GM12873 (cell line): Measurements from ENCODE around the gene TASOR2.

Experiments
- CTCF ChIP-seq: IDR thresholded peaks from 2 replicates; pipeline ENCODE4 v1.5.1; 2012; ENCODE audit warnings: low read depth, mild to moderate bottlenecking, moderate library complexity, low read length, control low read depth; ENCODE audit not compliant: insufficient read depth; ENCODE audit errors: missing control alignments

Gene TASOR2

GRCh38 chr10:5665373-5666007 is 19.1 kb upstream of the TASOR2 start:
- no peak for TF ChIP-seq CTCF

DNA sequence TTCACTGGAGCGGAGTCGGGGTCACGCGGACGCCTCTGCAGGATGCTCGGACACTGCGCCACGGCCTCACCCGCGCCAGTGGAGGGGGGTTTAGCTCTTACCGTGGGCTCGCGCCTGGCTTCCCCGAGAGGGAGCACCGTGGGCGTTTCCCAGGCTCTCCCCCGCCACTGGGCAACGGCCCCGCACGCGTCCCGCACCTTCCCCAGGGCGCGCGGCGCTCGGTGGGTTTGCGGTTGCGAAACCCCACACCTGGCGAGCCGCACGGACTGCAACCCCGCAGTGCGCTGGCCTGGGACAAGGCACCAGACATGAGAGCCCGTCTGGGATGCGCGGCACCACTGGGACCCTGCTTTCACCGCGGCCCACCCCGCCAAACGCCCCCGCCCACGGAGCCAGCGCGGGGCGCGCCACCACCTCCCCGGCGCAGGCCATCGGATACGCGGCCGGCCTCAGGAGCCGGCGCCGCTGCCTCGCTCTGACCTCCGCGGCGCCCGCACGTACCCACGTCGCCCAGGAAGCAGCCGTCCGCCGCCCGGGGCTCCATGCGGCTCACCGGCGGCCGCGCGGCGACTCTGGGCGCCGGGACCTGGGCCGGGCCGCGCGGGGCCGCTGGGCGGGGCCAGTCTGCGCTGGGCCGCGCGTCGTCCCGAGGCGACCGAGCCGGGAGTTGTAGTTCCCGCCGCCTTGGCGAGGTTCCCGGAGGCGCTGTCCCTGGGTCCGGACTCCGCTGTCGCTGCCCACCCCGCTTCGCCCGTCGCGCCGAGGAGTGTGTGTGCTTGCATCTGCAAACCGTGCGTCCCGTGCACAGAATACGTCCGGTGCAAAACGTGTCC is 18.4 kb upstream of the TASOR2 start, which contains the start of gene ASB13:
Gene ASB13, minus strand, starts transcription at position 588 of the 833 bp plus-strand sequence. Its CDS starts 44 bp downstream, at position 544.
- TF ChIP-seq CTCF: no peak

DNA sequence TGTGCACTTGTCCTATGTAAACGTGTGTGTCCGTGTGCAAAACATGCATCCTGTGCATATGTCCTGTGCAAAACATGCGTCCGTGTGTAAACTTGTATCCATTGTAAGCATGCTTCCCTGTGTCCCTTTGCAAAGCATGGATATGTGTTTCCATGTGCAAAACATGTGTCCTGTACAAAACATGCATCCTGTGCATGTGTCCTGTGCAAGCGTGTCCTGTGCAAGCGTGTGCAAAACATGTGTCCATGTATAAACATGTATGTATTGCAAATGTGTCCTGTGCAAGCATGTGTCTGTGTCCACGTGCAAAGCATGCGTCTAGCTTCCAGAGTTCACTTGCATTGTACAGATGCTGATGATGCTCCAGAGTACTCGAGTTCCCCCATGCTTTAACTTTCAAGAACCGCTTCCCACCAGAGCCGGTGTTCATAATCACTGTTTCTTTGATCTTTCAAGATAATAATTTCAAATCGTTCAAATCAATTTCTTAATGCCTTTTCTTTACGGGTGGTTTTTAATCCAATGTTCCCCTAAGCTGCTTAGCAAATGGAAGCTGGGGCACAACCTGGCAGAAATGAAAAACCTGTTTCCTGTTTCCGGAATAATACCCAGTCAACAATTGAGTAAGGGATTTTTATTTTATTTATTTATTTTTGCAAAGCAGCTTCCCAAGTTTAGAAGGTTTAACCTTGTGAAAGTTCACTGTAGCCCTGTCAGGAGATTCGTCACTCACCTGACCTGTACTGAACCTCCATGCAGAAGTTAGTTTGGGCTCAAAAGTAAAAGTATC is 17.6 kb upstream of the TASOR2 start:
- no peak for TF ChIP-seq CTCF

- TF ChIP-seq CTCF: no peak
Observed at GRCh38 chr10:5668429-5668828, 16.2 kb upstream of the TASOR2 start.

DNA sequence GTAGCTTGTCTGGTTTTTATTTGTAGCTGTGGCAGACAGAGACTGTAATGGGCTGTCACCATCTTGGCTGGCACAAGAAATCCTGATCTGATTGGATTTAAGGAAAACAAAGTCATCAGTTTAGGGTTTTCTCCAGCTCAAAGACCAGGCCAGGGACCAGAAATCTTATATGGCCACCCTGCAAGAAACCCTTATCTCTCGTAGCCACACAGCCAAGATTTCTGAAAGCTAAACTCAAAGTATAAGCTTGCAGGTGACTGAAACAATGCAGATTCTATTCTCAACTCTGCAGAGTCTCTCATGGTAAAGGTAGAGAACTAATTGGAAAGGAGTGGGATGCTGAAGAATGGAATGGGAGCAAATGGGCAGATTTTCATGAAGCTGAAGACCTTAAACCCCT is 15.0 kb upstream of the TASOR2 start:
- TF ChIP-seq CTCF: no peak

GRCh38 chr10:5670662-5671375 is 13.8 kb upstream of the TASOR2 start:
- TF ChIP-seq CTCF: no peak
